Activated CD4-positive, alpha-beta memory T cell treated with anti-CD3 and anti-CD28 coated beads for 36 hours (primary cell): Measurements from ENCODE around the gene PEMT. TPM values are rescaled to one million over a fixed set of nuclear protein-coding genes. Genes with fewer than 3 reads are reported as not detected.
"Not testable (repeated sequence)": the region's sequence is repeated elsewhere in the genome, so short reads cannot be mapped to it uniquely, and the experiment has no call there.

Experiments used
- CTCF ChIA-PET: fragments of 350-600 bp; sonication (Branson Sonifier 250); formaldehyde crosslinking; loops from one replicate; lab custom pipeline; 2021; ENCODE audit warnings: antibody characterized with exemption, inconsistent platforms; lab: Charles Lee
- POLR2A ChIA-PET: fragments of 350-600 bp; sonication (Branson Sonifier 250); formaldehyde crosslinking; loops from one replicate; lab custom pipeline; 2021; ENCODE audit warnings: antibody characterized with exemption; lab: Charles Lee
- DNase-seq: peaks from one replicate; pipeline ENCODE4 v3.0.0-alpha.2; 2020
- H3K27ac Mint-ChIP-seq: one replicate; pipeline ENCODE4 v1.8.0; 2021; ENCODE audit warnings: mixed read lengths
- H3K27me3 Mint-ChIP-seq: one replicate; pipeline ENCODE4 v1.8.0; 2021; ENCODE audit warnings: mixed read lengths
- H3K36me3 Mint-ChIP-seq: one replicate; pipeline ENCODE4 v1.8.0; 2021; ENCODE audit warnings: mixed read lengths
- H3K4me1 Mint-ChIP-seq: one replicate; pipeline ENCODE4 v1.8.0; 2021; ENCODE audit warnings: low read depth, mixed read lengths
- H3K4me3 Mint-ChIP-seq: one replicate; pipeline ENCODE4 v1.8.0; 2021; ENCODE audit warnings: mild to moderate bottlenecking, mixed read lengths
- H3K9me3 Mint-ChIP-seq: one replicate; pipeline ENCODE4 v1.8.0; 2021; ENCODE audit warnings: mixed read lengths
- intact Hi-C: fragments of 100-400 bp; cut with micrococcal nuclease; formaldehyde crosslinking; loops from one replicate; pipeline ENCODE4 v1.15.1; 2023
- total RNA-seq, 2 experiments: library from RNA; stranded (reverse); gene quantifications; one replicate each; pipeline ENCODE4 v1.2.3, GENCODE V29; 2021

Gene PEMT
- total RNA-seq = 10 to 100 TPM; 38.3 to 41.1 TPM

DNA sequence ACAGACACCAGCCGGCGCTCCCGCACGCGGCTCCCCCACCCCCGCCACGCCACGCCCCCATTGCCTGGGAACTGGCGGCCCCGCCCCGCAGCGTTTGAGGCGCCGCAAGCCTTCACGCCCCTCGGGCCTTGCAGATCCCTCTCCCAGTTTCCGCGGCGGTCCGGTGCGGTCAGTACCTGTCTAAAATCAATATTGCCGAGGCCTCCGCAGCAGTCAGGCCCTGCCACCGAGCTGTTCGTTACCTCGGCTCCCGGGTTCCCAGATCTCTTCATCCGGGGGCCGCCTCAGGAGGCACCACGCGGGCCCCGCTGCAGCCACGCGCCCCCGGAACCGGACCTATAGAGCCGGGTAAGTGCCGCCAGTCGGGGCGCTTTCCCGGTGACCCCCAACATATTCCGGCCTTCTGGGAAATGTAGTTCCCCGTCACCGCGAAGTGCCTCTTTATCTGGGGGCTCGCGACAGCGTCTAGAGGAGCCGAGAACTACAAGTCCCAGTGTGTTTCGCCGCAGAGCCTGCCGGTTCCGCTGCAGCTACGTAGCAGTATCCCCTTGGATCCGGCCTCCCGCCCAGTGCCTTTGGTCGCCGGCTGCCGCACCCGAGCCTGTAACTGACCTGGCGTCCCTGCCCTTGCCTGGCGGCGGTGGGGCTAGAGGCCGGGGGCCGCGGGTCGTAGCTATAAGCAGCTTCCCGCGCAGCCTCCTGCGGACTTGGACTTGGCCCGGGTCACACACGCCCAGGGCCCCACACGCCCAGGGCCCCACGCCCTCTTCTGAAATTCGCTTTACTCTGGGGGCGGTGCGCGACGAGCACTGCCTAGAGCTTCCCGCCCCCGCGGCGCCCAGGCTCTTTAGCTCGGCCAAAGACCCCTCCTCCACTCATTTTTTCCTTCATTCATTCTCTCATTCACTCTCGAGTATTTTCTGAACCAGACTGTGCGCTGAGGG is at the start of gene PEMT:
Gene PEMT, minus strand, starts transcription at position 354 of the 944 bp plus-strand sequence. Its CDS starts 82 bp downstream, at position 272.
- H3K9me3 Mint-ChIP-seq = no peaks in the 10 kb centered on the region
- H3K27me3 Mint-ChIP-seq = no peaks in the 10 kb centered on the region
- intact Hi-C loops = loop anchor here (1.0 to 10.0 kb wide), 7 partner anchors 37 to 448 kb away; partner anchors contain the start of genes ATPAF2, COPS3, DRC3 and GID4
- H3K4me3 Mint-ChIP-seq = peak within 1 kb of the TSS; percentile 88
- peak within 1 kb of the TSS; percentile 88 for H3K27ac Mint-ChIP-seq
- no peaks in the 10 kb centered on the region for H3K36me3 Mint-ChIP-seq
- H3K4me1 Mint-ChIP-seq = peaks cover 23% of the 10 kb centered on the region
- POLR2A ChIA-PET = interaction anchor here (0.6 to 1.6 kb wide), 5 partner anchors 10 to 602 kb away, joined by 3 to 9 read pairs (median 4); partner anchors contain the start of gene RASD1
- DNase-seq = peak; percentile 96
- CTCF ChIA-PET = interaction anchor here (0.7 to 2.9 kb wide), 6 partner anchors 22 to 237 kb away, joined by 3 to 20 read pairs (median 7); partner anchors contain the start of gene RASD1

GRCh38 chr17:17639661-17640270 is 48.3 kb upstream of the PEMT start:
- H3K27ac Mint-ChIP-seq, H3K4me1 Mint-ChIP-seq, intact Hi-C loops, H3K4me3 Mint-ChIP-seq, DNase-seq, H3K9me3 Mint-ChIP-seq, H3K27me3 Mint-ChIP-seq, H3K36me3 Mint-ChIP-seq, POLR2A ChIA-PET: not testable (repeated sequence)
- CTCF ChIA-PET = interaction anchor here (3.6 kb wide), 1 partner anchor 143 kb away, joined by 87 read pairs; the partner anchor contains the start of gene RASD1

GRCh38 chr17:17638467-17638866 is 47.0 kb upstream of the PEMT start:
- no peak overlapping the region for H3K4me3 Mint-ChIP-seq
- H3K36me3 Mint-ChIP-seq = no peaks in the 10 kb centered on the region
- H3K27me3 Mint-ChIP-seq = no peaks in the 10 kb centered on the region
- no peaks in the 10 kb centered on the region for H3K4me1 Mint-ChIP-seq
- intact Hi-C loops = no loop called here
- H3K9me3 Mint-ChIP-seq = no peaks in the 10 kb centered on the region
- CTCF ChIA-PET = interaction anchor here (1.5 to 4.5 kb wide), 2 partner anchors 25 to 142 kb away, joined by 5 to 14 read pairs; partner anchors contain the start of gene RASD1
- POLR2A ChIA-PET = no interaction called here
- H3K27ac Mint-ChIP-seq = no peak overlapping the region
- DNase-seq = no peak

DNA sequence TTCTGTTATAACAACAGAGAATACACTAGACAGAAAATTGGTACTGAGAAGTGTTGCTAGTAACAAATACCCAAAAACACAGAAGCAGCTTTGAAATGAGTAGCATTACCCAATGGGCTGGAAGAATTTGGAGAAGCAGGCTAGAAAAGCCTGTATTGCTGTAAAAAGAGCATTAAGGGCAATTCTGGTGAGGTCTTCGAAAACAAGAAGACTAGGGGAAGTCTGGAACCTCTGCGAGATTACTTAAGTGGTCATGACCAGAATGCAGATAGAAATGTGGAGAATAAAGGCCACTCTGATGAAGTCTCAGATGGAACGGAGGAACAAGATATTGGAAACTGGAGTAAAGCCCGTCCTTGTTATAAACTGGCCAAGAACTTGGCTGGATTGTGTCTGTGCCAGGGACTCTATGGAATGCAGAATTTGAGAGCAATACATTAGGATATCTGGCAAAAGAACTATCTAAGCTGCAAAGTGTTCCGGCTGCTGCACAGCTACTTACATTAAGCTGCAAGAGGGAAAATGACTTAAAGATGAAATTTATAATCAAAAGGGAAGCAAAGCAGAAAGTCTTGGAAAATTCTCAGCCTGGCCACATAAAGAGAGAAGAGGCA is 44.9 kb upstream of the PEMT start:
- intact Hi-C loops = no loop called here
- Mint-ChIP-seq H3K27ac (no peak overlapping the region), H3K27me3 (no peaks in the 10 kb centered on the region), H3K36me3 (no peaks in the 10 kb centered on the region), H3K4me1 (no peaks in the 10 kb centered on the region), H3K9me3 (no peaks in the 10 kb centered on the region), H3K4me3 (no peak overlapping the region)
- POLR2A ChIA-PET = interaction anchor here (1.1 kb wide), 1 partner anchor 140 kb away, joined by 3 read pairs; the partner anchor contains the start of gene RASD1
- CTCF ChIA-PET = interaction anchor here (1.7 to 4.5 kb wide), 2 partner anchors 23 to 140 kb away, joined by 7 to 14 read pairs; partner anchors contain the start of gene RASD1
- no peak for DNase-seq

- POLR2A ChIA-PET, H3K4me3 Mint-ChIP-seq, DNase-seq, H3K27me3 Mint-ChIP-seq, H3K36me3 Mint-ChIP-seq, H3K9me3 Mint-ChIP-seq, intact Hi-C loops, H3K4me1 Mint-ChIP-seq, H3K27ac Mint-ChIP-seq: not testable (repeated sequence)
- CTCF ChIA-PET = interaction anchor here (1.7 to 4.5 kb wide), 2 partner anchors 22 to 139 kb away, joined by 7 to 14 read pairs; partner anchors contain the start of gene RASD1
Observed at GRCh38 chr17:17635537-17636271, 44.2 kb upstream of the PEMT start.

GRCh38 chr17:17635126-17635525 is 43.6 kb upstream of the PEMT start:
- H3K27ac Mint-ChIP-seq = no peak overlapping the region

GRCh38 chr17:17633310-17633709 is 41.8 kb upstream of the PEMT start:
- Mint-ChIP-seq H3K4me3 (no peak overlapping the region), H3K27me3 (no peaks in the 10 kb centered on the region), H3K27ac (no peak overlapping the region), H3K4me1 (peaks cover 9% of the 10 kb centered on the region), H3K36me3 (no peaks in the 10 kb centered on the region), H3K9me3 (no peaks in the 10 kb centered on the region)
- POLR2A ChIA-PET = no interaction called here
- intact Hi-C loops = no loop called here
- CTCF ChIA-PET = interaction anchor here (1.6 to 2.7 kb wide), 2 partner anchors 8 to 278 kb away, joined by 4 to 14 read pairs; no protein-coding TSS in a partner anchor
- DNase-seq = no peak

More at GRCh38 chr17:17635126-17635525, 43.6 kb upstream of the PEMT start:
- no peaks in the 10 kb centered on the region for H3K4me1 Mint-ChIP-seq
- no peak overlapping the region for H3K4me3 Mint-ChIP-seq
- ChIA-PET POLR2A (no interaction called here), CTCF (interaction anchor here (1.7 to 4.5 kb wide), 2 partner anchors 22 to 138 kb away, joined by 7 to 14 read pairs; partner anchors contain the start of gene RASD1)
- no peaks in the 10 kb centered on the region for H3K9me3 Mint-ChIP-seq
- no peak for DNase-seq
- H3K36me3 Mint-ChIP-seq = no peaks in the 10 kb centered on the region
- intact Hi-C loops = no loop called here
- no peaks in the 10 kb centered on the region for H3K27me3 Mint-ChIP-seq

DNA sequence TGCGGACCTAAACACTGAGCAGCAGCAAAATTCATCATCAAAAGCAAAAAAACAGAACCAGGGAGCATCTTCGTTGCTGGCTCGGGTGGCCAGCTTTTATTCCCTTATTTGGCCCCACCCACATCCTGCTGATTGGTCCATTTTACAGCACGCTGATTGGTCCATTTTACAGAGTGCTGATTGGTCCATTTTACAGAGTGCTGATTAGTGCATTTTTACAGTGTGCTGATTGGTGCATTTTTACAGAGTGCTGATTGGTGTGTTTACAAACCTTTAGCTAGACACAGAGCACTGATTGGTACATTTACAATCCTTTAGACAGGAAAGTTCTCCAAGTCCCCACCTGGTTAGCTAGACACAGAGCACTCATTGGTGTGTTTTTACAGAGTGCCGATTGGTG is 41.2 kb upstream of the PEMT start:
- DNase-seq, POLR2A ChIA-PET, H3K36me3 Mint-ChIP-seq, intact Hi-C loops, H3K27me3 Mint-ChIP-seq, H3K4me3 Mint-ChIP-seq, H3K9me3 Mint-ChIP-seq, H3K4me1 Mint-ChIP-seq, H3K27ac Mint-ChIP-seq: not testable (repeated sequence)
- CTCF ChIA-PET = interaction anchor here (1.6 to 2.7 kb wide), 2 partner anchors 9 to 278 kb away, joined by 4 to 14 read pairs; no protein-coding TSS in a partner anchor

DNA sequence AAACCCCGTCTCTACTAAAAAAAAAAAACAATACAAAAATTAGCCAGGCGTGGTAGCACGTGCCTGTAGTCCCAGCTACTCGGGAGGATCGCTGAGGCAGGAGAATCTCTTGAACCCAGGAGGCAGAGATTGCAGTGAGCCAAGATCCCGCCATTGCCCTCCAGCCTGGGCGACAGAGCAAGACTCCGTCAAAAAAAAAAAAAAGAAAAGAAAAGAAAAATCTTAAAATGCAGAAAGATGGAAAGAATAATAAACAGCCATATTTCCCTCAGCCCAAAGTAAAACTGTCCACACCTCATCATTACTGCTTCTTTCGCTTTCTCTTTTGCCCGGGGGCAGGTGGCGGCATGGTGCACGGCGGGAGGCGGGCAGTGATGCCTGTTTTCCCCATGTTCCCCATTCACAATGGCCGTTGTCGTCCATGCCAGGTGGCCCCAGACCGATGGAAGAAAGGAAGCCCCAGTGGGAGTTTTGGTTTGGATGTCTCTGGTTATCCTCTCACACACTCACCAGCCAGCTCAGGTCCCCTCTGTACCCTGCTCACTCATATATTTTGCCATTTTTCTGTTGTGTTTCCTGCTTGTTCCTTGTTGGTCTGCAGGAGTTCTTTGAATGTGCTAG is 37.0 kb upstream of the PEMT start:
- ChIA-PET POLR2A (no interaction called here), CTCF (interaction anchor here (0.7 kb wide), 1 partner anchor 132 kb away, joined by 3 read pairs; no protein-coding TSS in a partner anchor)
- Mint-ChIP-seq H3K27me3 (no peaks in the 10 kb centered on the region), H3K4me1 (peaks cover 9% of the 10 kb centered on the region), H3K36me3 (no peaks in the 10 kb centered on the region), H3K4me3 (peak overlapping the region; percentile 78), H3K27ac (peak overlapping the region; percentile 85), H3K9me3 (no peaks in the 10 kb centered on the region)
- intact Hi-C loops = loop anchor here (2.0 kb wide), 1 partner anchor 38 kb away; the partner anchor contains the start of gene PEMT
- DNase-seq = peak; percentile 67

DNA sequence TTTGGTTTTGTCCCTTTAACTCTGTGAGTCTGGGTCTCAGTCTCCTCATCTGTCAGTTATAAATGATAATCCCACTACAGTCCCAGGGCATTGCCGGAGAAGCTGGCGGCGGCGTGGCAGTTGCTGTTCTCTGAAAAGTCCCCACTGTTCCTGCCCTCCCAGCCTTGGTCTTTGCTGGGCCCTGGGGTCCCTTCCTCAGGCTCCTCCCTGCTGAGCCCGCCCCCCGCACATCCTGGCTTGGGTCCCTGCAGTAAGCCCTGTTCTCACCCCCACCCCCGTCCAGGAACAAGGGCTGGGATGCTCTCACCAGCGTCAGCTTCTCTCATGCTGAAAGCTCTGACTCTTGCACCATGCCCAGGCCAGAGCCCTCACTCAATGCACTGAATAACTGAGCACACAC is 35.3 kb upstream of the PEMT start:
- no peaks in the 10 kb centered on the region for H3K27me3 Mint-ChIP-seq
- no peak overlapping the region for H3K4me3 Mint-ChIP-seq
- ChIA-PET POLR2A (no interaction called here), CTCF (interaction anchor here (0.7 to 1.4 kb wide), 2 partner anchors 13 to 1089 kb away, joined by 3 to 6 read pairs; no protein-coding TSS in a partner anchor)
- peaks cover 9% of the 10 kb centered on the region for H3K4me1 Mint-ChIP-seq
- no peaks in the 10 kb centered on the region for H3K9me3 Mint-ChIP-seq
- H3K36me3 Mint-ChIP-seq = no peaks in the 10 kb centered on the region
- no peak overlapping the region for H3K27ac Mint-ChIP-seq
- no peak for DNase-seq
- intact Hi-C loops = no loop called here
